GM11168 (cell line): ENCODE results near the gene ADORA1.

Experiments
- in situ Hi-C: fragments of 300-500 bp; cut with MboI; formaldehyde crosslinking; loops from one replicate; pipeline ENCODE4 v1.12.0; 2022; ENCODE audit warnings: low sequenced_read_pairs; ENCODE audit not compliant: unreplicated experiment

Gene ADORA1

DNA sequence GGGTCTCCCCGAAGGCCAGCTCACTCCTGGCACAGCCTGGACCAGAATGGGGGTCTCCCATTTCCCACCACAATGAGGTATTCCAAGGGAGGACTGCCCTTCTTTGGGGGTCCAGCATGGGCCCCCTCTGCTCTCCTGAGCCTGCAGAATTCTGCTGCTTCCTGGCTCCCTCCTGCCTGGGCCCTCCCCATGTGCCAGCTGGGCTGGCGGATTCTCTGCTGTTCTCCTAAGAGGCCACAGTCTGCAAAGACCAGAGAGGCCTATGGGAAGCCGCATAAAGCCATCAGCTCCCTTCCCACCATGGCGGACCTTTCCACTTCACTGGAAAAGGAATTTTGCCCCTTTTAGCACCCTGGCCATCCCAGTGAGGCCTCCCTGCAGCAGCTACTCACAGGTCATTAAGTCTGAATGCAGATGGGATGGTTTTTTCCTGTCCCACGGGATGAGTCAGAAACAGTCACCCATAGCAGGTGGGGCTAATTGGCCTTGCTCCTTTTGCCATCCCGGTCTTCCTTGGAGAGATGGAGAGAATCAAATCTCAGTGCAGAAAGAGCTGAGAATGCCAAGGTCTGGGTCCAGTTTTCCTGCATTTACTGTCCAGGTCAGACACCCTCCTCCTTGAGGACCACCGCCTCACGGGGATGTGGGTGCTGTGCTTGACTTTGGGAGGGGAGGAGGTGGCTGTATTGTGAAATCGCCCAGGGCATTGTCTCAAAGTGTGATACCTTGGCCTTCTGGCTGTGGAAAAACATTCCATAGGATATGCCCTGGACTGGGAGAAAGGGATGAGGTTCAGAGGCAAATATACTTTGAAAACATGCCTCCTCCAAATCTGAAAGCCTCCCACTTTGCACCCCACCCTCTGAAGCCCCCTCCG, 24.9 kb downstream of the ADORA1 start:
- in situ Hi-C loops = no loop called here

DNA sequence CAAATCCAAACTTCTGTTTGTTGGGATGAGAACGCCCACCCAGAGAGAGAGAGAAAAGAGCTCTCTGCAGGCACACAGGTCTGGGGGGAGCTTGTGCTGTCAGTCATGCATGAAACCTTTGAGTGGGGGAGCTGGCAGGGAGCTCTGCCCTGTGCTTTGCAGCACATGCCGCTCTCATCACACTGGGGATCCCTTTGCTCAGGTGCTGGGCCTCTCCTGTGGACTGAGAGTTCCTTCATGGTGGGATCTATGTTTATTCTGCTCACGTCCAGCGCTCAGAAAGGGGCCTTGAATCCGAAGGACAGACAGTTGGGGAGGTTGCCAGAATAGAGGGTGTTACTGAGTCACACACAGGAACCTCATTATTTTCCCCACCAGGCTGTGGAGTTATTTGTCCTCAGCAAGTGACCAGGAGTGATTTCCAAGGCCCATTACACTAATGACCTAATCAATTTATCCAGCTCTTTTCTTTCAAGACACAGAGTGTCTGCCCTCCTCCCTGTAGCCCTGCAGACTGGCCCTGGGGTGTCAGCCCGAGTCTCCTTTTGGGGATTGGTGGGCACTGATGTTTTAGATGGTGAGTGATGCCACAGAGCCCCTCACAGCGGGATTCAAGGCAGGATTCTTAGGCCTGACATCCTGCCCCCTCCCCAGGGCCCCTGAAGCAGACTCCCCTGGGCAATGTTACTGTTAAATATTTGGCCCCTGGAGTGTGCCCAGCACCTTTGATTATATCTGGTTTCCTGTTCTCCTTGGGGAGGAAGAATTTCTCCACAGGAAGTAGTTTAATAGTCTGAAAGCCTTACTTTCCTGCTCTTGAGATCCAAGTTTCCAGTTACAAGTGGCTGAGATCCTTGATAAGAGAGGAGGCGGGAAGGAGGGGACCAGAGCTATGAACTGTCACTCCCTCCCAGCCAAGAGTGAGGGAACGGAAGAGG, 25.8 kb downstream of the ADORA1 start:
- in situ Hi-C loops = no loop called here

DNA sequence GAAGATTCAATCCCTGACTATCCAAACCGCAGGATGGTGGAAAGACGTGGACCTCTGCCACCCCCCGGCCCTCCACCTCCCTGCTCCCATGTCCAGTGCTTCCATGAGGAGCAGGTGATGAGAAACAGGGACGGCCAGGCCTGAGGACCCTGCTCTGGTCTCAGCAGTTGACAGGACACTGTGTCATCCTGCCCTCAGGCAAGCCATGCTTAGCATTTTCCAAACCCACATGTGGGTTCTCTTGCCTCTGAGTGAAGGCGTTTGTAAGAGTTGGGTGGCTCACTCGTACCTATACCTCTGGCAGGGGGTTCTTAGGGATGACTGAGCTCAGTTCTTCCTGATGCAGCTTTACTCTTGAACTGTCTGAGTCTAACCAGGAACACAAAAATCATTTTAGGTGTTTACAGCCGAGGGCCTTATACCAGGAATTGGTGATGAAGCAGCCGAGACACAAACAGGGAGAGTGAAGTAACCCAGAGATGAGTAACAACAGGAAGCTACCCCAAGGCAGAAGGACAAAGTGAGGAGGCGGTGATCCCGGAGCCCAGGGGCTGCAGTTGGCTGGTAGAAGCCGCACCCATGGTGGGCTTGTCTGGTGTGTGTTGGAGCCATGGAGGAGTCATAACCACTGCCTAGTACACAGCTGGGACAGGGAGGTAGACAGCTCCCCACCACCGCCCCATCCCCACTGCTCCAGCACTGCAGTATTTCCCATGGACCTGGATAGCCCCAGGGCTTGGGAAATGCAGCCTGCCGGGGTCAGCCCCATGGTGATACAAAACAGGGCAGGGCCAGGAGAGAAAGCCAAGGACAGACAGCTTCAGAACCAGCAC, 26.7 kb downstream of the ADORA1 start:
- in situ Hi-C loops = no loop called here

DNA sequence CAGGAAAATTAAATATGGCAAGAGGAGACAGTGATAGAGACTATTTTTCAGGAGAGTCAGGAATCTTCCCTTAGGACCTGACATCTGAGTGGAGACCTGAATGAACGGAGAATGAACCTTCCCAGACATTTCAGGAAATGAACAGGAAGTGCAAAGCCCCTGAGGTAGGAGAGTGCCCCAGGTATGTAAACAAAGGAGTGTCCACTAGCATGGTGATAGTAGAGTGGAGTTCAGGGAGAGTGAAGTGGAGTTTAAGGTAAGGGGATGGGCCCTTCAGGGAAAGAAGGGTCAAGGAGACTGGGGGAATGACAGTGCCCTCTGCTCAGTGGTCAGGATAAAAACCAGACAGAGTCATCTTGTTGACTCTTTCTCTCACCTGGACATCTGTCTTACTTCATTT, 28.8 kb downstream of the ADORA1 start:
- in situ Hi-C loops = no loop called here

DNA sequence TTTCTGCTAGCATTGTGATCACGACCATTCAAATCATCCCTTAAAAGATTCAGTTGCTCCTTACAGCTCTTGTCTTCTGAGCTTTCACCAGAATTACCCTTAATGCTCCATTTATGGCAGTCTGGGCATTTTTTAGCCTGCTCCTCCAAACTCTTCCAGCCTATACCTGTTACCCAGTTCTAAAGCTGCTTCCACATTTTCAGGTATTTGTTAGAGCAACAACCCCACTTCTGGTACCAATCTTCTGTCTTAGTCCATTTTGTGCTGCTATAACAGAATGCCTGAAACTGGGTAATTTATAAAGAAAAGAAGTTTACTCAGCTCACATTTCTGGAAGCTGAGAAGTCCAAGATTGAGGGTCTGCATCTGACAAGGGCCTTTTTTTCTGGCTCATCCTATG, 30.9 kb downstream of the ADORA1 start:
- in situ Hi-C loops = no loop called here

DNA sequence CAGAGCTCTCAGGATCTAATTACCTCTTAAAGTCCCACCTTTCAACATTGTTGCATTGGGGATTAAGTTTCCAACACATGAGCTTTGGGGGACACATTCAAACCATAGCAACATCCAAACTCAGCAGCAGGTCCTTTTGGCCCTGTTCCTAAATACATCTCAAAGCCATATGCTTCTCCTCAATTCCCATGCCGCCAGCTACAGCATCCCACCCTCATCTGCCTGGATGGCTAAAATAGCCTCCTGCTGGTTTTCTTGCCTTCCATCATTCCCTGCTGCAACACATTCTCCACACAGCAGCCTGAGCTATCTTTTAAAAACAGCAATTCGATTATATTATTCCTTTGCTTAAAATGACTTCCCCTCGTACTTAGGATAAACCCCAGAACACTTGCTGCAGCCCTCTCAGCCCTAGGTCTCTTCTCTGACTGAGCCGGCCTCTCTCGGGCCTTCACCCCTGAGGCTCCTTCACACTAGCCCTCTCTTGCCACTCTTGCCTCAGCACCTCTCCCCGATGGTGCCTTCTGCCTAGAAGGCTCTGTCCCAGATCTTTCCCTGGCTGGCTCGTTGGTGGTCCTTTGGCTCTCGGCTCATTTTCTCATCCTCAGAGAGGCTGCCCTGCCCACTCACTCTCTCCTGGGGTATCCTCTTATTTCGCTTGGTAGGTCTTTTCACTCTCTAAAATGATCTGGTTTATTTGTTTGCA, 31.6 kb downstream of the ADORA1 start:
- in situ Hi-C loops = no loop called here

DNA sequence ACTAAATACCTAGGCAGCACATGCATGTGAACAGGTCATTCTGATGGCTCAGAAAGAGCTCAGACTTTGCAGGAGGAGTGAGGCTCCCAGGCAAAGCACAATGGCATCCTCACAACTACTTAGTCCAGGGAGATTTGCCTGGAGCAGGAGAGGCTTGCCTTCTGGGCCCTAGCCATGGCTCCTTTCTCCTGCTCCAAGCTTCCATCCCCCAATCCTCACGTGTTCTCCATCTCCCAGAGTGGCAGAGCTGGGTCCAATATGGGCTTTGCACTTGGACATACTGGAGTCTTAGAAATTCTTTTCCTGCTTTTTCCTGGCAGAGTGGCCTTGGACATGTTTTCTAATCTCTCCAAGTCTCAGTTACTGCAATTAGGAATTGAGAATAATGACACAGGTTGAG, 32.3 kb downstream of the ADORA1 start:
- in situ Hi-C loops = no loop called here

DNA sequence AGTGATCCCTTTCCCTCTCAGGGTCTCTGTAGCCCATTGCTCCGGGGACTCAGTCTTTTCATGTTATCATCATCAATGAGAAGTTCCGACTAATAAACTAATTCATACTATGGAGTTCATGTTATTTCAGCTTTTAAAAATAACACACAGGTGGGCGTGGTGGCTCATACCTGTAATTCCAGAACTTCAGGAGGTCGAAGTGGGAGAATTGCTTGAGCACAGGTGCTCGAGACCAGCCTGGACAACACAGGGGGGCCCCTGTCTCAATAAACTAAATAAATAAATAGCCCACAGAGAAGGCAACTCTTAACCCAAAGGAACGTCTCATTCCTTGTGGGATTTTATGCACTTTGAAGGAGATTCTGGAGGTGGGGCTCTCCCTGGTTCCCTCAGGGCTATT, 33.6 kb downstream of the ADORA1 start:
- in situ Hi-C loops = no loop called here

DNA sequence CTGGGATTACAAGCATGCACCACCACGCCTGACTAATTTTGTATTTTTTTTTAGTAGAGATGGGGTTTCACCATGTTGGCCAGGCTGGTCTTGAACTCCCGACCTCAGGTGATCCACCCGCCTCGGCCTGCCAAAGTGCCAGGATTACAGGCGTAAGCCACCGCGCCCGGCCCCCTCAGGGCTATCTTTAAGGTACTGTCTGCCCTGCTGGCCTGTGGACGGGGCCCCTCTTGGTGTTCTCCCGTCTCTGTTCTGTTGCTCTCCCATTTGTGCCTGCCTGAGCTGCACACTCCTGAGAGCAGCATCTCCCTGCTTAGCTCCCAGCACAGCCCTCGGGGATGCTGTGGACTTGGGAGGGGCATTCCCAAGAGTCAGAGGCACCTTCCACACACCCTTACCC, 34.2 kb downstream of the ADORA1 start:
- in situ Hi-C loops = no loop called here

DNA sequence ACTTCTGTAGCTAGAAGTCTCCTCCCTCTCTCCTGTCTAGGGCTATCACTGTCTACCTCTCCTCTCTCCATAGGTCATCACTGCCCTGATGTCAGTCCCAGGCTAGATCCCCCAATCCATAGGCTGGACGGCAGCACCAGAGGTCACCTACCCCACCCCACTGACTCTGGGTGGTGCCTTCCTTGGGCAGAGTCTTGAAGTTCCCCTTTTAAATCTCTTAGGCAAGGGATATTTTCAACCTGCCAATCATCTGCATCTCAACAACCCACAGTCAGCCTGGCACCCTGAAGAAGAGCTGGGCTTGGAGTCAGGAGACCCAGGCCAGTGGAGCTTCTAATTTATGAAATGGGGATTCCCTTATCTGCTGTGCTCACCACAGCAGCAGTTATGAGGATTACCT, 34.9 kb downstream of the ADORA1 start:
- in situ Hi-C loops = no loop called here

DNA sequence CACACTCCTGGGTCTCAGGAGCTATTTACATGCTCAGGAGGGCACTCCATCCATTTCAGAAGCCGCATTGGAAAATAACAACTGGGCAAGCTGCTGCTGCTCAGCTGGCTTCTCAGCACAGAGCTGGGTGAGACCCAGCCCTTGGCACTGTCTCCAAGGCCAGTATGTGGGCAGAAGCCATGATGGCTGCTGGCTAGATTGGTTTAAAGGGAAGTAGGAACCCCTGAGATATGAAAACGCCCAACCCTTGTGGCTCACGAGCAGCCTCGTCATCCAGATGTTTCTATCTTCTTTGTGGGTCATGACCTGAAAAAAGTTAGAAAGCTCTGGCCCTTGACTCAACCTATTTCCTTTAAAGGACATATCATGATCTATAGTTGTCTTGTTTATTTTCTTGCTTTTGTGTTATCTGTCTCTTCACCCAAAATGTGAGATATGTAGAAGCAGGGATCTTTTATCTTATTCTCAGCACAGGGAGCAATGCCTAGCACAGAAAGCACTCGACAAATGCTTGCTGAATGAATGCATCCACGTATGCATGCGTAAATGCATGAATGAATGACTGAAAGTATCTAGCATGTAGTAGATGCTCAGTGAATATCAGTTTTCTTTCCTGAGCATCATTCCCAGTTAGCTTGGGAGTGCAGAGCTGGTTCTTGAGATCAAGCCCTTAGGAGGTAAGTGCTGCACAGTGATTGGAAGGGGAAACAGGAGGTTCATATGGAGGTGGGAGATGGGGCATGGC, 36.5 kb downstream of the ADORA1 start:
- in situ Hi-C loops = no loop called here

DNA sequence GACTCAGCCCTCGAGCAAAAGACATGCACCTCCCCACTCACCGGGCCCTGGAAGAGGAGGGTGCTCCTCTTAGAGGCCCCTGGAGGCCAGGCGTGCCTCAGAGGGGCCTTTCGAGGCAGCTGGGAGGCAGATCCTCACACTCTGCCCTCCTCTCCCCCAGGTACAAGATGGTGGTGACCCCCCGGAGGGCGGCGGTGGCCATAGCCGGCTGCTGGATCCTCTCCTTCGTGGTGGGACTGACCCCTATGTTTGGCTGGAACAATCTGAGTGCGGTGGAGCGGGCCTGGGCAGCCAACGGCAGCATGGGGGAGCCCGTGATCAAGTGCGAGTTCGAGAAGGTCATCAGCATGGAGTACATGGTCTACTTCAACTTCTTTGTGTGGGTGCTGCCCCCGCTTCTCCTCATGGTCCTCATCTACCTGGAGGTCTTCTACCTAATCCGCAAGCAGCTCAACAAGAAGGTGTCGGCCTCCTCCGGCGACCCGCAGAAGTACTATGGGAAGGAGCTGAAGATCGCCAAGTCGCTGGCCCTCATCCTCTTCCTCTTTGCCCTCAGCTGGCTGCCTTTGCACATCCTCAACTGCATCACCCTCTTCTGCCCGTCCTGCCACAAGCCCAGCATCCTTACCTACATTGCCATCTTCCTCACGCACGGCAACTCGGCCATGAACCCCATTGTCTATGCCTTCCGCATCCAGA, 37.7 kb downstream of the ADORA1 start:
- in situ Hi-C loops = no loop called here

DNA sequence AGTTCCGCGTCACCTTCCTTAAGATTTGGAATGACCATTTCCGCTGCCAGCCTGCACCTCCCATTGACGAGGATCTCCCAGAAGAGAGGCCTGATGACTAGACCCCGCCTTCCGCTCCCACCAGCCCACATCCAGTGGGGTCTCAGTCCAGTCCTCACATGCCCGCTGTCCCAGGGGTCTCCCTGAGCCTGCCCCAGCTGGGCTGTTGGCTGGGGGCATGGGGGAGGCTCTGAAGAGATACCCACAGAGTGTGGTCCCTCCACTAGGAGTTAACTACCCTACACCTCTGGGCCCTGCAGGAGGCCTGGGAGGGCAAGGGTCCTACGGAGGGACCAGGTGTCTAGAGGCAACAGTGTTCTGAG, 38.3 kb downstream of the ADORA1 start:
- in situ Hi-C loops = no loop called here

DNA sequence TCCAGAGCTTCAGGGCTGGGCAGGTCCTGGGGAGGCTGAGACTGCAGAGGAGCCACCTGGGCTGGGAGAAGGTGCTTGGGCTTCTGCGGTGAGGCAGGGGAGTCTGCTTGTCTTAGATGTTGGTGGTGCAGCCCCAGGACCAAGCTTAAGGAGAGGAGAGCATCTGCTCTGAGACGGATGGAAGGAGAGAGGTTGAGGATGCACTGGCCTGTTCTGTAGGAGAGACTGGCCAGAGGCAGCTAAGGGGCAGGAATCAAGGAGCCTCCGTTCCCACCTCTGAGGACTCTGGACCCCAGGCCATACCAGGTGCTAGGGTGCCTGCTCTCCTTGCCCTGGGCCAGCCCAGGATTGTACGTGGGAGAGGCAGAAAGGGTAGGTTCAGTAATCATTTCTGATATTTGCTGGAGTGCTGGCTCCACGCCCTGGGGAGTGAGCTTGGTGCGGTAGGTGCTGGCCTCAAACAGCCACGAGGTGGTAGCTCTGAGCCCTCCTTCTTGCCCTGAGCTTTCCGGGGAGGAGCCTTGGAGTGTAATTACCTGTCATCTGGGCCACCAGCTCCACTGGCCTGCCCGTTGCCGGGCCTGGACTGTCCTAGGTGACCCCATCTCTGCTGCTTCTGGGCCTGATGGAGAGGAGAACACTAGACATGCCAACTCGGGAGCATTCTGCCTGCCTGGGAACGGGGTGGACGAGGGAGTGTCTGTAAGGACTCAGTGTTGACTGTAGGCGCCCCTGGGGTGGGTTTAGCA, 38.8 kb downstream of the ADORA1 start:
- in situ Hi-C loops = no loop called here

DNA sequence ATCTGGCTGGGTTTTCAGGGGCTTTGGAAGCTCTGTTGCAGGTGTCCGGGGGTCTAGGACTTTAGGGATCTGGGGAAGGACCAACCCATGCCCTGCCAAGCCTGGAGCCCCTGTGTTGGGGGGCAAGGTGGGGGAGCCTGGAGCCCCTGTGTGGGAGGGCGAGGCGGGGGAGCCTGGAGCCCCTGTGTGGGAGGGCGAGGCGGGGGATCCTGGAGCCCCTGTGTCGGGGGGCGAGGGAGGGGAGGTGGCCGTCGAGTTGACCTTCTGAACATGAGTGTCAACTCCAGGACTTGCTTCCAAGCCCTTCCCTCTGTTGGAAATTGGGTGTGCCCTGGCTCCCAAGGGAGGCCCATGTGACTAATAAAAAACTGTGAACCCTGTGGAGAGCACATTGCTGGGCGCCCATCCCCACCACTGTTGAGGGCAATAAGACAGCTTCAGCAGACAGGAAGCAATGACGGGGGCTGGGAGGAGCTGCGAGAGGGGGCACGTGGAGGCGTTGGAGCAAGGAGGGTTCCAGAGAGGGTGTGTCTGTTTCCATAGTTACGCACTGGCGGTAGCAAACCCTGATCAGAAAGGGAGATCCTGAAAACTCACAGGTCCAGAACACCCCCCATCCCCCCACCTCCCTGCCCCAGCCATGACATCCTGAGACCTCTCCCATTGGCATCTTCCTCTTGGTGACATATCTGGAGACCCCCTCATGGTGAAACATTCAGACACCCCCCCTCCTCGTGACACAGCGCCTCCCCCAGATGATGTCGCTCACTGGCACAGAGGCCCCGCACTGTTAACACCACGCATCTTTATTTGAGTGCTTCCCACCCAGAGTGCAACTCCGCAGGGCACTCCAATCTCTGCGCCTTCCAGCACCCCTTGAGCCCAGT, 39.7 kb downstream of the ADORA1 start:
- in situ Hi-C loops = no loop called here

DNA sequence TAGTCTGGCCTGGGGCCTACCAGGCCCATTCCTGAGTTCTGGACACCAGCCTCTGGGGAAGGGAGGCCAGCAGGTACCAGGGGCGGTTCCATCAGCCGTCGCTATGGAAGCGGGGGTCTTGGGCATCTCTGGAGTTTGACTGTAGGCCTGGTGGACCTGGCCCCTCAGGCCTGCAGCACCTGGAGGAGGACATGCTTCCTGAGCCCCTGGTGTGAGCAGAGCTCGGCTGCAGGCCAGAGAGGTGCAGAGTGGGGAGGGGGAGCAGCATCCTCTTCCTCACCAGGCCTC, 40.3 kb downstream of the ADORA1 start:
- in situ Hi-C loops = no loop called here

DNA sequence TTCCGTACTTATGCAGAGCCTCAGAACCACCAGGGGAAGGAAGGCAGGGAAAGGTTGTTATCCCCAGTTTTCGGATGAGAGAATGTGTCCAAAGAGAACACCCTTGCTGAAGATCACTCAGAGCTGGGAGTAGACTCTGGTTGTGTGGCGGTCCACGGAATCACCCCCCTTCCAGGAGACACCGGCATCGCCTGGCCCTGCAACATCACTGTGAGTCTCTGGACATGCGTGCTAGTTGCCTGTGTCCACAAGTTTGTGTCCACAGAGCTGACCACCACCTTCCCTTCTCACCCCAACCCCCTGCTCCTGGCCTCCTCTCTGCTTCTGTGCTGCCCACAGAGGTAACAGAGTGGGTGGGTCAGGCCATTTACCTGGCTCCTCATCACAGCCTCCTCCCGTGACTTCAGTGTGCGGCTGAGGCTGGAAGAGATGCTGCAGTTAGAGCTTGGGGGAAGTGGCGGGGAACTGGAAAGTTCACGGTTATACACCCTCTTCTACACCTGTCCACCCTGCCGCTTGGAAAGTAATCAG, 40.8 kb downstream of the ADORA1 start:
- in situ Hi-C loops = no loop called here
